Dermis microvascular lymphatic vessel endothelial cell (primary cell): ENCODE measurements around the gene RNF222. TPM values are rescaled to one million over a fixed set of nuclear protein-coding genes. Genes with fewer than 3 reads are reported as not detected.

ENCODE experiments used
- DNase-seq, 2 donors: peaks; one replicate each; pipeline versions ENCODE4 v3.0.0 to v3.0.0-alpha.2; 2010; ENCODE audit warnings: low read depth in 2 of 2
- total RNA-seq: library from RNA; depleted of rRNA; stranded (reverse); fragments of >200 nt; gene quantifications from 2 replicates; pipeline ENCODE4 v1.2.1, GENCODE V29; 2014

Gene RNF222
- total RNA-seq, 1 donor from 2014 or later = not detected

GRCh38 chr17:8345951-8346665 lies 51.5 kb downstream of the RNF222 start:
- DNase-seq = no peak

- no peak for DNase-seq
These were observed 52.5 kb downstream of the RNF222 start for GRCh38 chr17:8345052-8345690.

- DNase-seq = no peak
These were observed 56.2 kb downstream of the RNF222 start for GRCh38 chr17:8341456-8341855.

Other genes starting within 250 kb of the RNF222 start
- 5.0 and 16.7 TPM in 2 replicates for gene PER1, start 245.4 kb downstream of the RNF222 start, total RNA-seq
- 3.1 and 4.9 TPM in 2 replicates for gene VAMP2, start 234.9 kb downstream of the RNF222 start, total RNA-seq
- gene TMEM107, start 221.4 kb downstream of the RNF222 start, total RNA-seq = 17.2 and 23.7 TPM in 2 replicates
- gene BORCS6, start 207.6 kb downstream of the RNF222 start, total RNA-seq = 7.8 and 10.1 TPM in 2 replicates
- 15.4 and 30.7 TPM in 2 replicates for gene AURKB, start 187.3 kb downstream of the RNF222 start, total RNA-seq
- gene CTC1, start 149.8 kb downstream of the RNF222 start, total RNA-seq = 3.6 and 7.0 TPM in 2 replicates
- gene PFAS, start 148.5 kb downstream of the RNF222 start, total RNA-seq = 19.0 and 23.9 TPM in 2 replicates
- 10.4 and 13.4 TPM in 2 replicates for gene RANGRF, start 109.2 kb downstream of the RNF222 start, total RNA-seq
- gene SLC25A35, start 102.4 kb downstream of the RNF222 start, total RNA-seq = 0.39 and 0.63 TPM in 2 replicates
- 7.6 and 12.1 TPM in 2 replicates for gene ARHGEF15, start 87.6 kb downstream of the RNF222 start, total RNA-seq
- gene ODF4, start 58.0 kb downstream of the RNF222 start, total RNA-seq = not detected in 2 replicates
- gene RPL26, start 14.6 kb downstream of the RNF222 start, total RNA-seq = 2,527 and 2,589 TPM in 2 replicates
- gene NDEL1, start 38.1 kb upstream of the RNF222 start, total RNA-seq = 25.0 and 35.5 TPM in 2 replicates
- gene MYH10, start 232.9 kb upstream of the RNF222 start, total RNA-seq = 274 and 460 TPM in 2 replicates